GM12864 (cell line): Measurements from ENCODE around the gene LBX2.

ENCODE experiments used
- DNase-seq: peaks from one replicate; pipeline ENCODE4 v3.0.0-alpha.2; 2011; ENCODE audit warnings: low read depth
- H3K4me3 ChIP-seq: 2 replicates; pipeline ENCODE4 v1.5.1; 2011; ENCODE audit warnings: mild to moderate bottlenecking, low read depth, low read length, control low read depth
- TF ChIP-seq, protein P1 (sequence below): IDR thresholded peaks from 2 replicates; pipeline ENCODE4 v1.5.1; 2011; ENCODE audit warnings: low read depth, mild to moderate bottlenecking, moderate library complexity, low read length, control low read depth, inconsistent platforms; ENCODE audit errors: missing control alignments

The LBX2 gene

DNA sequence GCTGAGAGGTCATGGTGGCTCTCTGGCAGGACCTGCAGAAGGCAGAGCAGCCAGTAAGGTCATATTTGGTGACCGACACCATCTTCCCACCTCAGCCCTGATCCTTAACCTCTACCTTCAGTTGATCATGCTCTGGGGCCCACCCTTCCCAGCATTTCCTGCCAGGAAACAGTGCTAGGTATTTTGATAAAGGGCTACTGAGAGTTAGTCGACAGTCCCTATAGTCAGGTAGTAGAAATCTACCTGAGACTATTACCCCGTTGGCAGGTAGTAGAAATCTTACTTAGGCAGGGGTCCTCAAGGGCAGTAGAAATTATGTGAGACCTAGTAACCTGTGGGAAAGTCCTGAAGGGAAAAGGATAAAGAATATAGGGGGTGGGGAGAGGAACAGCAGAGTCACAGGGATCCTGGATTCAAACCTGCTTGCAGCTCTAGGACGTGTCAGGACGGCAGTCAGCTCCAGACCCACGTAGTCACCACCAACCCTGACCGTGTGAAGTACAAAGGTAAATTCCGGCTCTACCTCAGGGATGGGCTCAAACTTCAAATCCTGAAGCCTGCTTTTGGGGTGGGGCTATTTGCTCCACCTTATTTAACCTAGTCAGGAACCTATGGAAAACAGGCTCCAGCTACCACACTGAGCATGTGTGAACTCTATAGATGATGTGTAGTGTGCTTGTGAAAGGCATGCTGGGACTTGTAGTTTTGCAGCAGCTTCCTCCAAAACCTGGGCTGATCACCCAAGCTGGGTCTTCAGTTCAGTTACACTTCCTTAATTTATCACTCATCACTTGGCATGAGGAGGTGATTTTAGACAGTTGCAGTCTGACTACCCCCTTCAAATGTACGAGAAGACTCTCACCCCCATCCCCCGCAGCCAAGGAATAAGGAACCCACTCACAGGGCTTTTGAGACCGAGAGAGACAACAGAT, 26.6 kb upstream of the LBX2 start, which contains the start of gene DQX1:
Gene DQX1 (minus strand): TSS at position 515 of the 932 bp plus-strand sequence. CDS start 502 bp downstream, at position 13.
- no peak within 1 kb of the TSS for H3K4me3 ChIP-seq
- TF ChIP-seq, protein P1, sequence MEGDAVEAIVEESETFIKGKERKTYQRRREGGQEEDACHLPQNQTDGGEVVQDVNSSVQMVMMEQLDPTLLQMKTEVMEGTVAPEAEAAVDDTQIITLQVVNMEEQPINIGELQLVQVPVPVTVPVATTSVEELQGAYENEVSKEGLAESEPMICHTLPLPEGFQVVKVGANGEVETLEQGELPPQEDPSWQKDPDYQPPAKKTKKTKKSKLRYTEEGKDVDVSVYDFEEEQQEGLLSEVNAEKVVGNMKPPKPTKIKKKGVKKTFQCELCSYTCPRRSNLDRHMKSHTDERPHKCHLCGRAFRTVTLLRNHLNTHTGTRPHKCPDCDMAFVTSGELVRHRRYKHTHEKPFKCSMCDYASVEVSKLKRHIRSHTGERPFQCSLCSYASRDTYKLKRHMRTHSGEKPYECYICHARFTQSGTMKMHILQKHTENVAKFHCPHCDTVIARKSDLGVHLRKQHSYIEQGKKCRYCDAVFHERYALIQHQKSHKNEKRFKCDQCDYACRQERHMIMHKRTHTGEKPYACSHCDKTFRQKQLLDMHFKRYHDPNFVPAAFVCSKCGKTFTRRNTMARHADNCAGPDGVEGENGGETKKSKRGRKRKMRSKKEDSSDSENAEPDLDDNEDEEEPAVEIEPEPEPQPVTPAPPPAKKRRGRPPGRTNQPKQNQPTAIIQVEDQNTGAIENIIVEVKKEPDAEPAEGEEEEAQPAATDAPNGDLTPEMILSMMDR = no peak
- peak; percentile 61 for DNase-seq

DNA sequence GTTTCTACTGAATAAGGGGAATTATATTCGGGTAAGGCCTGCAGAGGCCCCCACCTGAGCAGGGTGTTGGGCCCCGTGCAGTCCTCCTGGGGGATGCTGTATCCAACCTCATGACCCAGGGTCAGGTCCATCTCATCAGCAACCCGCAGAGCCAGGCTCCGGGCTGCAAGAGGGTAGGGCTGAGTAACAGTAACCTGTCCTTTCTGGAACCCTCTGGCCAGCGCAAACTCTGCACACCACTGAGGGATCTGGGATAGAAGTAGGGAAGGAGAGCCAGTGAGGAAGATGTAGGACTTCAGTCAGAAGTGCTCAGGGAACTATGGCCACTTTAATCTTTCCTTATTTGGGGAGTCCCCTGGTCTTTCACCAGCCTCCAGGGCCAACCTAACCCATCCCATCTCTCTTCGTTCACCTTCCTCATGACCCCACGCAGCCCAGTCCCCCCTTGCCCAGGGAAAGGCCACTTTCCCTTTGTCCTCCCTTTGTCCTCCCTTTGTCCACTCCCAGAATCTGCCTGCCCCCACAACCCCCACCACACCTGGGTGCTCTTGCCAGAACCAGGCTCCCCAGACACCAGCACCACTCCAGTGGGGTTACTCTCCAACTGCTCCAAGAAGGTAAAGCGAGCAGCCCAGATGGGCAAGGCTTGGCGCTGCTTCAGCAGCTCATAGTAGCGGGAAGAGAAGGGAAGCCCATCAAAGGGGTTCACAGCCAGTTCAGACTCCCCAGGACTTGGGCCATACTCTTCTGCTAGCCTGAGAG, 25.7 kb upstream of the LBX2 start:
- H3K4me3 ChIP-seq = no peak overlapping the region
- DNase-seq = no peak
- TF ChIP-seq, protein P1 = no peak

DNA sequence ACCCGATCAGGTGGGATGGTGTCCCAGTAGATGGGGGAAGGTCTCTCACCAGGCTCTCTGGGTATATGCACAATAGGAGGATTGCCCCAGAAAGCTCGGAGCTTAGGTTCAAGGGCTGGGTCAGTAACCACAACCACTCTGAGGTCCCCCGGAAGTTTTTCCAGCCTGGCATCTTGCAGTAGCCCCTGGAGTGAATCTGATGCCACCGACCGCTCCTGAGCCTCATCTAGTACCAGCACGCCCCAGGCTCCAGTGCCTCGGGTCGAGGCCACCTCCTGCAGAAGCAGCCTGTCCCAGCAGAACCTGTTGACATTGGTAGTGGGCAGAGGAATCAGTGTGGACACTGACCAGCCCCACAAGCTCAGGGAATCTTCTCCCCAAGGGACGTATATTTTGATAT, 24.6 kb upstream of the LBX2 start:
- TF ChIP-seq, protein P1 = no peak
- no peak overlapping the region for H3K4me3 ChIP-seq
- no peak for DNase-seq

DNA sequence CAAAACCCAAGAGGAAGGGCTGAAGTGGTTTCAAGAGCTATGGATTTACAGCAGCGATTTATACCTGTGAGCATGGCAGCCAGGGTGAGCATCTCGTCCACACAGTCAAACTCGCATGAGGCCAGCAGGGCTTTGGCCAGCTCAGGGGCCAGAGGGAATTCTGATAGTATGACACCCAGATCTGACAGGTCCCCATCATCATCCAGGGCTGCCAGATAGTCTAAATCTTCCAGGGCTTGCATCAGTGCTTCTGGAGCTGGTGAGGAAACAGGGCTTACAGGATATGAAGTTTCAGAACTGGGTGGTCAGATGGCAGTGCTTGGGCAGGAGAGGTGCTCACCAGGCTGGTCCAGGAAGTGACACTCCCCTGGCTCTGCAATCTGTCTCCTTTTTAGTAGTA, 23.1 kb upstream of the LBX2 start:
- no peak for DNase-seq
- TF ChIP-seq, protein P1 = no peak
- H3K4me3 ChIP-seq = no peak overlapping the region

DNA sequence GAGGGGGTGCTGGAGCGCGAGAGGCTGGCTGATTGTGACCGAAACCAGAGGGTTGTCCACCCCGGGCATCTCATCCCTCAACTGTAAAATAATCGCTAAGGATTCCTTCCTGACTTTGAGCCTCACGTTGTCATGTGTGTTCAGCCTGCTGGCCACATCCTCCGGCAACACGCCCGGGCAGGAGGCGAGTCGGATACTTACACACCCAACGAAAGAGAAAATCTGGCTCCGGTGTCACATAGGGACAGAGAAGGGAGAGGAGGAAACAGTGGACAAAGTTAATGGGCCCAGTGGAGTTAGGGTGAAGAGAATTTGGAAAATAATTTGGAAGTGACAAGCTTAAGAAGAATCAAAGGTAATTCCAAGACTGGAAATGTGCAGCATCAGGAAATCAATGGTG, 17.2 kb upstream of the LBX2 start:
- TF ChIP-seq, protein P1 = no peak
- no peak for DNase-seq
- no peak overlapping the region; the same call in 1 of the 2 replicates for H3K4me3 ChIP-seq

DNA sequence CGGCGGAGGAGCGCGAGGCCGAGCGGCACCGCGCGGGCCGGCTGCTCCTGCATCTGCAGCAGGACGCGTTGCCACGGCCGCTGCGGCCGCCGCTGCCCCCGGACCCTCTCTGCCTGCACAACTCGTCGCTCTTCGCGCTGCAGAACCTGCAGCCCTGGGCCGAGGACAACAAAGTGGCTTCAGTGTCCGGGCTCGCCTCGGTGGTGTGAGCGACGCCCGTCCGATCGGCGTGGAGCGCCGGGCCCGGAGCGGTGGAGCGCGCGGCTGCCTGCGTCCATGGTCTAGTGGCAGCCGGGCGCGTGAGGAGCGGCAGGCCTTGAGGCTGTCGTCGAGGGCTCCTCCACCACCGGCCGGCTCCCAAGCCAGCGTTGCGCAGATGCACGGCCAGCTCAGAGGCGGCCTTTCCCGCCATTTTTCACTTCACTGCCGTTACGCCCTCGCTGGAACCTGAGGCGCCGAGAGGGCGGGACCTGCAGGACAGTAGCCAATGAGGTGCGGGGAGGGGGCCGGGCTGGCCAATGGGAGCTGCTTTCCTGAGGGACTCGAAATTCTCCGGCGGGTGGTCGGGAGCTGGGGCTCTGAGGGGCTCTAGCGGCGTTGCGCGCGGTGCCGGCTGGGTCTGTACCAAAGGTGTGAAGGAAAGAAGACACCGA, 16.7 kb upstream of the LBX2 start:
- TF ChIP-seq, protein P1 = no peak
- DNase-seq = peak; percentile 30
- peak overlapping the region; percentile 37 for H3K4me3 ChIP-seq
